ENCODE measurements around the gene RNU1-1. TPM values are rescaled to one million over a fixed set of nuclear protein-coding genes. Genes with fewer than 3 reads are reported as not detected.
"Not testable (repeated sequence)": the region's sequence is repeated elsewhere in the genome, so short reads cannot be mapped to it uniquely, and the experiment has no call there.

RNU1-1 gene
- total and polyA plus RNA-seq, 8 donors: 687 to 5,169 (median 2,340) TPM; not detected in 2

GRCh38 chr1:16506364-16507136, 7.5 kb downstream of the RNU1-1 start:
- H3K4me3 ChIP-seq; DNase-seq; H3K4me1 ChIP-seq; H3K9me3 ChIP-seq; H3K27me3 ChIP-seq; ATAC-seq; H3K36me3 ChIP-seq; intact Hi-C loops (cut with DNase I); H3K27ac ChIP-seq: not testable (repeated sequence)
- 70 to 73% methylated on average over 15 of the region's 15 CpGs for WGBS, 2 donors
- peak; percentile 9 for FAIRE-seq

- DNase-seq; H3K4me1 ChIP-seq; H3K27ac ChIP-seq; ATAC-seq; H3K9me3 ChIP-seq; H3K4me3 ChIP-seq; H3K36me3 ChIP-seq; intact Hi-C loops (cut with DNase I); FAIRE-seq; H3K27me3 ChIP-seq: not testable (repeated sequence)
- WGBS, 2 donors: 92 to 94% methylated on average over 2 of the region's 2 CpGs
Observed at GRCh38 chr1:16505870-16506269, 8.2 kb downstream of the RNU1-1 start.

GRCh38 chr1:16503494-16503893, 10.6 kb downstream of the RNU1-1 start:
- H3K36me3 ChIP-seq: no peaks in the 10 kb centered on the region
- DNase-seq (no peak), ATAC-seq (no peak), FAIRE-seq (no peak)
- TF ChIP-seq CTCF (IDR thresholded peaks at IDR 0.05): no peak
- intact Hi-C loops (cut with DNase I): no loop called here
- no peaks in the 10 kb centered on the region for H3K27me3 ChIP-seq
- no peaks in the 10 kb centered on the region for H3K9me3 ChIP-seq
- H3K4me3 ChIP-seq: no peak overlapping the region
- no peak overlapping the region for H3K27ac ChIP-seq
- H3K4me1 ChIP-seq: no peaks in the 10 kb centered on the region
- WGBS, 2 donors: 56 to 75% methylated on average over 2 of the region's 2 CpGs

- H3K27me3 ChIP-seq; FAIRE-seq; ATAC-seq; H3K9me3 ChIP-seq; H3K36me3 ChIP-seq; H3K27ac ChIP-seq; intact Hi-C loops (cut with DNase I); H3K4me1 ChIP-seq; H3K4me3 ChIP-seq; DNase-seq: not testable (repeated sequence)
- WGBS, 2 donors: 81 to 82% methylated on average over 8 of the region's 8 CpGs
Observed at GRCh38 chr1:16501446-16501845, 12.6 kb downstream of the RNU1-1 start.

- H3K4me1 ChIP-seq; intact Hi-C loops (cut with DNase I); FAIRE-seq; H3K4me3 ChIP-seq; H3K9me3 ChIP-seq; H3K27ac ChIP-seq; H3K27me3 ChIP-seq; DNase-seq; ATAC-seq; H3K36me3 ChIP-seq: not testable (repeated sequence)
- 94 to 95% methylated on average over 5 of the region's 5 CpGs for WGBS, 2 donors
Observed at GRCh38 chr1:16500975-16501374, 13.1 kb downstream of the RNU1-1 start.

GRCh38 chr1:16500466-16500865, 13.6 kb downstream of the RNU1-1 start:
- H3K4me1 ChIP-seq; H3K27ac ChIP-seq; ATAC-seq; DNase-seq; H3K36me3 ChIP-seq; H3K9me3 ChIP-seq; FAIRE-seq; intact Hi-C loops (cut with DNase I); H3K4me3 ChIP-seq; H3K27me3 ChIP-seq: not testable (repeated sequence)
- 89 to 95% methylated on average over 11 of the region's 11 CpGs for WGBS, 2 donors

- ATAC-seq: peak; percentile 93 to 96 (median 96)
- intact Hi-C loops (cut with DNase I): no loop called here
- no peak for TF ChIP-seq CTCF (IDR thresholded peaks at IDR 0.05)
- peak; percentile 88 to 97 (median 92) for DNase-seq
- WGBS, 2 donors: 0 to 1% methylated on average over 72 to 108 of the region's 108 CpGs
- Histone ChIP-seq H3K27me3 (no peaks in the 10 kb centered on the region), H3K27ac (peak overlapping the region; percentile 13 to 68 (median 54)), H3K36me3 (no peaks in the 10 kb centered on the region), H3K4me1 (no peaks in the 10 kb centered on the region), H3K4me3 (peak overlapping the region; percentile 74 to 89 (median 86)), H3K9me3 (no peaks in the 10 kb centered on the region)
- no peak for FAIRE-seq
Observed at GRCh38 chr1:16498573-16499413, 15.3 kb downstream of the RNU1-1 start.

- H3K4me1 ChIP-seq; H3K27me3 ChIP-seq; FAIRE-seq; H3K36me3 ChIP-seq; ATAC-seq; intact Hi-C loops (cut with DNase I); H3K9me3 ChIP-seq; DNase-seq: not testable (repeated sequence)
- WGBS, 2 donors: 22 to 29% methylated on average over 10 of the region's 10 CpGs
- Histone ChIP-seq H3K27ac (peak overlapping the region in 2 of 4 donors; percentile 53 to 68), H3K4me3 (peak overlapping the region in 2 of 4 donors; percentile 85 to 89)
Observed at GRCh38 chr1:16498047-16498446, 16.0 kb downstream of the RNU1-1 start.

GRCh38 chr1:16497474-16497904, 16.6 kb downstream of the RNU1-1 start:
- 91 to 93% methylated on average over 5 of the region's 5 CpGs for WGBS, 2 donors
- H3K9me3 ChIP-seq; H3K36me3 ChIP-seq; ATAC-seq; H3K27me3 ChIP-seq; DNase-seq; H3K4me1 ChIP-seq; H3K27ac ChIP-seq; intact Hi-C loops (cut with DNase I); H3K4me3 ChIP-seq; FAIRE-seq: not testable (repeated sequence)

GRCh38 chr1:16493731-16494130, 20.4 kb downstream of the RNU1-1 start:
- ATAC-seq; H3K9me3 ChIP-seq; H3K4me1 ChIP-seq; H3K4me3 ChIP-seq; H3K36me3 ChIP-seq; intact Hi-C loops (cut with DNase I); H3K27ac ChIP-seq; FAIRE-seq; DNase-seq; H3K27me3 ChIP-seq: not testable (repeated sequence)
- 82 to 94% methylated on average over 9 of the region's 9 CpGs for WGBS, 2 donors
